ENCODE data around the gene BOD1L1.
A peak's percentile ranks its signal among the peaks of the same experiment; 100 is the strongest.

BOD1L1 gene

DNA sequence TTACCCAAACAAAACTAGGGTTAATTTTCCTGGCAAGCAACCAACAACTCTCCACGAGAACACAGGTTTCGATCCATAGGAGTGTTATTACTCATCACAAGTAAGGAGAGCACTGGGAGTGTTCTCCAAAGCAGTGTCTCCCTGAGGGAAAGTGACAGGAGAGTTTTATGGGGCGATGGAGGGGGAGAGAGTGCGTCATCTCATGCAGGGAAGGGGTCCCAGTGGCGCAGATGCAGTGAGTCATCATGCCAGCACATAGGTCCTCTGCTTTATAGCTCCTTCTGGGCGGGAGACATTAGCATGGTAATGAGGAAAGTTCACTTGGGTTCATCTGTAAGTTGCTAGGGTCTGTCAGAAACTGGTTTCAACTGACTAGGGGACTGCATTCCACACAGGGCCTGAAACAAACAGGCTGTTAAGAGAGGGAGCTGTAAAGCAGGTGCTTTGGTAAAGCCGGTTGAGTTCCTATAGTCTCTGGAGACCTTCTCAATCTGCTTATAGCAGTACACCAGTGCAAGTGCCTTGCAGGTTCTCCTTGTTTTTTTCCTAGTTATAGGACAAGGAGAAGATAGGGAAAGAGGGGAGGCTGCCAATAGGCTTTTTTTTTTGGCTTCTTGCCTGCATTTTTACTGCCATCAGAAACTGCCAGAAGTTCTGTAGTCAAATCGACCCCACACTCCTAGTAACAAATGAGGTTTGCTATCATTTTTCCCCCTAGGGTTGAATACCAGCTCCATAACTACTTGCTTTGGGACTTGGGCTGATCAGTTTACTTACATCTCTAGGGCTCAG lies 12.8 kb upstream of the BOD1L1 start (continued):
- TF ChIP-seq ZNF19 (tag by site-specific recombination; IDR thresholded peaks at IDR 0.05; ENCODE audit: low read depth): no peak
- TF ChIP-seq MEIS1 (CRISPR knock-in tag; IDR thresholded peaks at IDR 0.05; ENCODE audit: borderline replicate concordance): no peak
- no peak for TF ChIP-seq YY1 (tag by site-specific recombination; IDR thresholded peaks at IDR 0.05)
- TF ChIP-seq GFI1B (tag by site-specific recombination; IDR thresholded peaks at IDR 0.05): 0 out of 2 replicates have a peak, but pooled peaks have one; percentile 4
- TF ChIP-seq ZNF548 (tag by site-specific recombination; IDR thresholded peaks at IDR 0.05): no peak
- TF ChIP-seq ZNF404 (tag by site-specific recombination; IDR thresholded peaks at IDR 0.05): no peak
- TF ChIP-seq, protein P1, sequence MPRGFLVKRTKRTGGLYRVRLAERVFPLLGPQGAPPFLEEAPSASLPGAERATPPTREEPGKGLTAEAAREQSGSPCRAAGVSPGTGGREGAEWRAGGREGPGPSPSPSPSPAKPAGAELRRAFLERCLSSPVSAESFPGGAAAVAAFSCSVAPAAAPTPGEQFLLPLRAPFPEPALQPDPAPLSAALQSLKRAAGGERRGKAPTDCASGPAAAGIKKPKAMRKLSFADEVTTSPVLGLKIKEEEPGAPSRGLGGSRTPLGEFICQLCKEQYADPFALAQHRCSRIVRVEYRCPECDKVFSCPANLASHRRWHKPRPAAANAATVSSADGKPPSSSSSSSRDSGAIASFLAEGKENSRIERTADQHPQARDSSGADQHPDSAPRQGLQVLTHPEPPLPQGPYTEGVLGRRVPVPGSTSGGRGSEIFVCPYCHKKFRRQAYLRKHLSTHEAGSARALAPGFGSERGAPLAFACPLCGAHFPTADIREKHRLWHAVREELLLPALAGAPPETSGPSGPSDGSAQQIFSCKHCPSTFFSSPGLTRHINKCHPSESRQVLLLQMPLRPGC (tag by site-specific recombination; IDR thresholded peaks at IDR 0.05): peak; percentile 98
- no peak for TF ChIP-seq ZNF175 (tag by site-specific recombination; IDR thresholded peaks at IDR 0.05)
- TF ChIP-seq, protein P2, sequence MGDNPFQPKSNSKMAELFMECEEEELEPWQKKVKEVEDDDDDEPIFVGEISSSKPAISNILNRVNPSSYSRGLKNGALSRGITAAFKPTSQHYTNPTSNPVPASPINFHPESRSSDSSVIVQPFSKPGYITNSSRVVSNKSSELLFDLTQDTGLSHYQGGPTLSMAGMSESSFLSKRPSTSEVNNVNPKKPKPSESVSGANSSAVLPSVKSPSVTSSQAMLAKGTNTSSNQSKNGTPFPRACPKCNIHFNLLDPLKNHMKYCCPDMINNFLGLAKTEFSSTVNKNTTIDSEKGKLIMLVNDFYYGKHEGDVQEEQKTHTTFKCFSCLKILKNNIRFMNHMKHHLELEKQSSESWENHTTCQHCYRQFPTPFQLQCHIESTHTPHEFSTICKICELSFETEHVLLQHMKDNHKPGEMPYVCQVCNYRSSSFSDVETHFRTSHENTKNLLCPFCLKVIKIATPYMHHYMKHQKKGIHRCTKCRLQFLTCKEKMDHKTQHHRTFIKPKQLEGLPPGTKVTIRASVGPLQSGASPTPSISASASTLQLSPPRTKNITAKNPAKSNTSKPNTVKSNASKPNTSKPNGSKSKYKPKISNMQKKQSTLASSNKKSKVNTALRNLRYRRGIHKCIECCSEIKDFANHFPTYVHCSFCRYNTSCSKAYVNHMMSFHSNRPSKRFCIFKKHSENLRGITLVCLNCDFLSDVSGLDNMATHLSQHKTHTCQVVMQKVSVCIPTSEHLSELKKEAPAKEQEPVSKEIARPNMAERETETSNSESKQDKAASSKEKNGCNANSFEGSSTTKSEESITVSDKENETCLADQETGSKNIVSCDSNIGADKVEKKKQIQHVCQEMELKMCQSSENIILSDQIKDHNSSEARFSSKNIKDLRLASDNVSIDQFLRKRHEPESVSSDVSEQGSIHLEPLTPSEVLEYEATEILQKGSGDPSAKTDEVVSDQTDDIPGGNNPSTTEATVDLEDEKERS (tag by site-specific recombination; IDR thresholded peaks at IDR 0.05): peak; percentile 56; the same call in 1 of the 2 replicates
- peak; percentile 47; the same call in 1 of the 2 replicates for TF ChIP-seq ZNF561 (tag by site-specific recombination; IDR thresholded peaks at IDR 0.05; ENCODE audit: borderline replicate concordance)
- TF ChIP-seq KLF1 (tag by site-specific recombination; IDR thresholded peaks at IDR 0.05): no peak
- TF ChIP-seq ZBTB17 (tag by site-specific recombination; IDR thresholded peaks at IDR 0.05): peak; percentile 83
- peak; percentile 94 for TF ChIP-seq GLIS1 (tag by site-specific recombination; IDR thresholded peaks at IDR 0.05)
- no peak for TF ChIP-seq ZNF214 (tag by site-specific recombination; IDR thresholded peaks at IDR 0.05; ENCODE audit: borderline replicate concordance)
- peak; percentile 86 for TF ChIP-seq PRDM1 (tag by site-specific recombination; IDR thresholded peaks at IDR 0.05)
- no peak for TF ChIP-seq ZNF510 (tag by site-specific recombination; IDR thresholded peaks at IDR 0.05; ENCODE audit: insufficient replicate concordance)
- TF ChIP-seq ZNF155 (tag by site-specific recombination; IDR thresholded peaks at IDR 0.05): no peak
- TF ChIP-seq KLF16 (tag by site-specific recombination; IDR thresholded peaks at IDR 0.05): no peak
- TF ChIP-seq ZSCAN23 (tag by site-specific recombination; IDR thresholded peaks at IDR 0.05): no peak
- no peak for TF ChIP-seq ZNF48 (tag by site-specific recombination; IDR thresholded peaks at IDR 0.05)

DNA sequence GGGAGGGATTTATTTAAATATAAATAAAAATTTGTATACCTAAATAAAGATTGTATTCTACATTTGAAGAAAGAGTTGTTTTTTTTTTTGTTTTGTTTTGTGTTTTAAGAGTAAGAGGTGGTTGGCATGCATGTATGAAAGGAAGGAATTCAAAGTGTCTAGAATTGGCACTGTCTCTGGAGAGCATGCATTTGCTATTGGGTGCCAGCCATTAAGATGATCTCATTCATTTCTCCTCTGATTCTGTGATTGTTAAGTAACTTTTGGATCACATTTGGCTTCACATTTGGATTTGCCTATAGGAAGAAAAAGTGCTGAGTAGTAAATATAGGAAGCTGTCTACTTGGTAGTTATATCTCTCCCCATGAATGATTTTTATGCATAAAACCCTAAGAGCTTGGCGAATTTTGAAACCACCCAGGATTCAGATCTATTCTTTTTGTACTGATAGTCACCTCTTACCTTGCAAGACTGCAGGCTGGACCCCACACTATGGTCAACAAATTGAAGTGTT lies 7.8 kb upstream of the BOD1L1 start:
- H3K36me3 ChIP-seq (ENCODE audit: control insufficient read depth in 2 of 2, insufficient read depth in 1 of 2, low read length in 2 of 2): no peaks in the 10 kb centered on the region
- TF ChIP-seq, protein P3, sequence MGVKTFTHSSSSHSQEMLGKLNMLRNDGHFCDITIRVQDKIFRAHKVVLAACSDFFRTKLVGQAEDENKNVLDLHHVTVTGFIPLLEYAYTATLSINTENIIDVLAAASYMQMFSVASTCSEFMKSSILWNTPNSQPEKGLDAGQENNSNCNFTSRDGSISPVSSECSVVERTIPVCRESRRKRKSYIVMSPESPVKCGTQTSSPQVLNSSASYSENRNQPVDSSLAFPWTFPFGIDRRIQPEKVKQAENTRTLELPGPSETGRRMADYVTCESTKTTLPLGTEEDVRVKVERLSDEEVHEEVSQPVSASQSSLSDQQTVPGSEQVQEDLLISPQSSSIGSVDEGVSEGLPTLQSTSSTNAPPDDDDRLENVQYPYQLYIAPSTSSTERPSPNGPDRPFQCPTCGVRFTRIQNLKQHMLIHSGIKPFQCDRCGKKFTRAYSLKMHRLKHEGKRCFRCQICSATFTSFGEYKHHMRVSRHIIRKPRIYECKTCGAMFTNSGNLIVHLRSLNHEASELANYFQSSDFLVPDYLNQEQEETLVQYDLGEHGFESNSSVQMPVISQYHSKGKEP (tag by site-specific recombination; IDR thresholded peaks at IDR 0.05): no peak
- TF ChIP-seq ZNF843 (tag by site-specific recombination; IDR thresholded peaks at IDR 0.05) (no peak), ZNF623 (tag by site-specific recombination; IDR thresholded peaks at IDR 0.05) (no peak)
- ChIA-PET CTCF (no interaction called here), POLR2A (no interaction called here)
- no peak overlapping the region for H3K27ac ChIP-seq (ENCODE audit: extremely low read depth, low read depth, low read length)
- H3K9me3 ChIP-seq (ENCODE audit: control insufficient read depth, insufficient read depth, low read depth, low read length): no peaks in the 10 kb centered on the region
- no peak overlapping the region for H3K4me3 ChIP-seq (ENCODE audit: low read depth, low read length)
- H3K4me1 ChIP-seq (ENCODE audit: control insufficient read depth, insufficient read depth, low read length): peaks cover 3% of the 10 kb centered on the region; the same call in 1 of the 2 replicates
